Stimulated activated CD4-positive, alpha-beta T cell treated with anti-CD3 and anti-CD28 coated beads, Interleukin-15, amount 100 ng/mL, for 1 hour (primary cell): ENCODE data around the gene ACAP3.
"Not testable (repeated sequence)": the region's sequence is repeated elsewhere in the genome, so short reads cannot be mapped to it uniquely, and the experiment has no call there.

Experiments
- DNase-seq, 2 donors: peaks; one replicate each; pipeline ENCODE4 v3.0.0-alpha.2; 2020; ENCODE audit warnings: low read depth in 1 of 2, low spot score in 1 of 2

ACAP3 gene

GRCh38 chr1:1267488-1268283 is 40.0 kb downstream of the ACAP3 start:
- no peak for DNase-seq

- DNase-seq, result no peak
Observed at GRCh38 chr1:1264868-1265272, 42.9 kb downstream of the ACAP3 start.

- no peak for DNase-seq
Observed at GRCh38 chr1:1264026-1264425, 43.7 kb downstream of the ACAP3 start.

DNA sequence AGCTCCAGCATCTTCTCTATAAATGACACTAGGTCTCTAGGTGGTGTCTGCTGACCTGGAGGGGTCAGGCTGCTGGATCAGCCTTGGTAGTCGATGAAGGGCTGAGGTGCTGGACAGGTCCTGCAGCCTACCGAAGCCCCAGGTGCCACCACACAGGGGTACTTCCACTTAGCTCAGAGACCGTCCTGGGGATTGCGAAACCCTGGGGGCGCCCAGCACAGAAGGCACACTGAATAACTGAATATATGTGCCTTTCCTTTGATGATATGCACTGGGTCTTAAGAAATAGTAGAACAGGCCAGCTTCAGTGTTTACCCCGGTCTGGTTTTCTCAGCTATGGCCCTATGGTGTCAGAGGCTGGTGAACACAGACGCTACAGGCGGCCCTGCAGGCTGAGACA is 45.0 kb downstream of the ACAP3 start:
- no peak for DNase-seq

DNA sequence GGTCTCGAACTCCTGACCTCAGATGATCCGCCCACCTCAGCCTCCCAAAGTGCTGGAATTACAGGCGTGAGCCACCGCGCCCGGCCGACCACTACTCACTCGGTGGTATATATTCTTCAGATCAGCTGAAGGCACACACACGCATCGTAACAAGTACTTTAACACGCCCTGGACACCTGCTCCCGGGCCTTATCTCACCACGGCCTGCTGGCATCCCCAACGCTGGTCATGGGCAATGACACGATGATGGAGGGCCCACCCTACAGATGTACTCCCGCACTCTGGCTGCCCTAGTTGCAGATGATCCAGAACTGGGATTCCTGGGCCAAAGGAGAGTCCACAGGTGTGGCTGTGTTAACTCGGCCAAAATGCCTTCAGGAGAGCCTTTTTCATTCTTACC is 45.7 kb downstream of the ACAP3 start:
- no peak for DNase-seq

DNA sequence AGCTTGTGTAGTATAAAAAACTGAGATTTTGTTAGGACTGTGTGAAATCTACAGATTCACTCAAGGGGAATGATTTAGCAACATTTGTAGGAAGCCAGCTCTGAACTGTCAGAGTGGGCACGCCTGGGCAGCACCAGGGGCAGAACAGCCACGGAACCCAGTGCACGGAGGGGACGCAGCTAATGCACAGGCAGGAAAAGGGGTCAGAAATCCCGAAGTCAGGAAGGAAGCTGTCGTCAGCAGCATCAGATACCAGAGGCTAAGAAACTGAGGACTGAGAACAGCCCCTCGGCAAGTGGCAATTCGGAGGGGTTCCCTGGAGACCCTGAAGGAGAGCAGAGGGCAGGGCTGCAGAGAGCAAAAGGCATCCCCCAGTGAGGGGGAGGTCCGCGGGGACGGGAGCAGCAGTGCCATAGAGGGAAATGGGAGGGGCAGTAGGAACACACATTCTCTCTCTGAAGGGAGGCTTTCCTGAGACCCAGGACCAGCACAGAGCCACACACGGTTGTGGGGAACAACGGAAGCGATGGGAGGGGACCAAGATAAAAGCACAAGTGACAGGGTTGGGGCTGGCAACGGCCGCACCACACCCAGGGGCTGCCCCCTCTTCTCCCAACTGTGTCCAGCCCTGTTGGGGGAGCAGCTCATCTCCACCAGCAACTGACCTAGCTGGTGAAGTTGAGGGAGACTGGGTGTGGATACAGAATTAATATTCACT is 46.7 kb downstream of the ACAP3 start:
- DNase-seq, result no peak

DNA sequence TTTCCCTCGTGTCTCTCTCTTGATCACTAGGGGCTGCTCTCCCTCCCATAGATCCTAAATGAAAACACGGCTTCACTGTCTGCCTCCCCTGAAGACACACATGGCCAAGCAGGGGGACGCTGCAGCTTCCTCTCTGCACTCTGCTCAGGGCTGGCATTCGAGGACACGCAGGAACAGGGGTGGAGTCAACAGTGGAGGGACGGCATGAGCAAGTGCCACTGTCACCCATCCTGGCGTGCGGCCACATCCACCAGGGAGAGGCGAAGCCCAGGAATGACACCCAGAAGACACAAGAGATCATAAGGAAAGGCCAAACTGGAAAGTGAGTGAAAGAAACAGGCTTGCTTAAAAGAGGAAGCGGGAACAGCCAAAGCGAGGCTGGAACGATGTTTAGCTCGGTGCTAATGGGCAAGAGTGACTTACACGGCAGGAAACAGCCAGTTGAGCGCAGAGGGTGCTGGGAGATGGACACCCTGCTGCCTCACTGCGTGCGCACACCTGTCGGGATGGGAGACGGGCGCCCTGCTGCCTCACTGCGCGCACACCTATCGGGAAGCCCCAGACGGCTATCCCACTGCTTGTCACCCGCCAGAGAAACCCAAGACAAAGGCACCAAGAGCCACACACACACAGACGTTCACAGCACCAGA is 47.7 kb downstream of the ACAP3 start:
- no peak for DNase-seq

GRCh38 chr1:1259540-1259939 is 48.2 kb downstream of the ACAP3 start:
- DNase-seq, result no peak

- DNase-seq, result no peak
Observed at GRCh38 chr1:1259119-1259488, 48.6 kb downstream of the ACAP3 start.

- DNase-seq, result no peak
Observed at GRCh38 chr1:1256956-1257871, 50.5 kb downstream of the ACAP3 start.

- no peak for DNase-seq
Observed at GRCh38 chr1:1255611-1256010, 52.1 kb downstream of the ACAP3 start.

DNA sequence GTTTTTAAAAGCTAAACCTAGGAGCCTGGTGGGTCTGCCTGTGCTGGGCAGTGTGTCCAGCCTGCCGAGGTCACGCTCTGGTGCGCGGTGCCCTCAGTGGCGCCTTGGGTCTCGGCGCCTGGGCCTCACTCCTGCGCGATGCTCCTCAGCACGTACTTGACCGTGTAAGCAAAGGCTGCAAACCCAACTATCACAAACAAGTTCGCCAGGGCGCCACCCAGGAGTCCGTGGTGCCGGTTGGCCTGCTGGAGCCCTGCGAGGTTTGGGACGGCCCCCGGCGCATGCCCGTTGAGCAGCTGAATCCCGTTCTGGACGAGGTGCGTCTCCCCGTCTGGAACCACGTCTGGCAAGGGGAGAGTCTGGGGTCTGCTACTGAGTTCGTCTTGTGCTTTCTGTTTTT is 52.7 kb downstream of the ACAP3 start:
- no peak for DNase-seq

- no peak for DNase-seq
Observed at GRCh38 chr1:1254667-1254998, 53.1 kb downstream of the ACAP3 start.

- no peak for DNase-seq
Observed at GRCh38 chr1:1253972-1254666, 53.6 kb downstream of the ACAP3 start.

DNA sequence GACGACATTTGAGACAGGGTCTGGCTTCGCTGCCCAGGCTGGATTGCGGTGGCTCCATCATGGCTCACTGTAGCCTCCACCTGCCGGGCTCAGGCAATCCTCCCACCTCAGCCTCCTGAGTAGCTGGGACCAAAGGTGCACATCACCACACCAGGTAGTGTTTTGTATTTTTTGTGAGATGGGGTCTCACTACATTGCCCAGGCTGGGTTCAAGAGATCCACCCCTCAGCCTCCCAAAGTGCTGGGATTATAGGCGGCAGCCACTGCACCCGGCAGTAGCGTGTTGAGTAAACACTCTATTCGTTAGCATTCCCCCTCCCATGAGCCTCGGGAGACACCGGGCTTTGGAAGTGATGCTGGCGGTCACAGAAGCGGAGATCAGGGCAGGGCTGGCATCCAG is 54.4 kb downstream of the ACAP3 start:
- no peak for DNase-seq

GRCh38 chr1:1250786-1251284 is 56.9 kb downstream of the ACAP3 start:
- DNase-seq, result peak; percentile 15 to 33

DNA sequence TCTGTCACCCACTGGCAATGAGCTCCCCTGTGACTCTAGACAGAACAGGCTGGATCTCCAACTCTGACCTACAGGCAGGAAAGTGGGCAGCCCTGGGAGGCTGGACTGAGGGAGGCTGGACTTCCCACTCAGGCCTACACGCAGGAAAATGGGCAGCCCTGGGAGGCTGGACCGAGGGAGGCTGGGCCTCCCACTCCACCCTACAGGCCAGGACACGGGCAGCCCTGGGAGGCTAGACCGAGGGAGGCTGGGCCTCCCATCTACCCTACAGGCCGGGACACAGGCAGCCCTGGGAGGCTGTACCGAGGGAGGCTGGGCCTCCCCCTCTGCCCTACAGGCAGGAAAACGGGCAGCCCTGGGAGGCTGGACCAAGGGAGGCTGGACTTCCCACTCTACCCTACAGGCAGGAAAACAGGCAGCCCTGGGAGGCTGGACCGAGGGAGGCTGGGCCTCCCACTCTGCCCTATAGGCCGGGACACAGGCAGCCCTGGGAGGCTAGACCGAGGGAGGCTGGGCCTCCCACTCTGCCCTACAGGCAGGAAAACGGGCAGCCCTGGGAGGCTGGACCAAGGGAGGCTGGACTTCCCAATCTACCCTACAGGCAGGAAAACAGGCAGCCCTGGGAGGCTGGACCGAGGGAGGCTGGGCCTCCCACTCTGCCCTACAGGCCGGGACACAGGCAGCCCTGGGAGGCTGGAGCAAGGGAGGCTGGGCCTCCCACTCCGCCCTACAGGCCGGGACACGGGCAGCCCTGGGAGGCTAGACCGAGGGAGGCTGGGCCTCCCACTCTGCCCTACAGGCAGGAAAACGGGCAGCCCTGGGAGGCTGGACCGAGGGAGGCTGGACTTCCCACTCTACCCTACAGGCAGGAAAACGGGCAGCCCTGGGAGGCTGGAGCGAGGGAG is 59.5 kb downstream of the ACAP3 start:
- DNase-seq, result not testable (repeated sequence)

- DNase-seq, result no peak
Observed at GRCh38 chr1:1247341-1247913, 60.3 kb downstream of the ACAP3 start.
